Hematopoietic multipotent progenitor cell treated with erythropoietin and hydrocortisone succinate and interleukin-3 and kit ligand, for 4 days (in vitro differentiated cells): Measurements from ENCODE around the gene ZBTB40.

Experiments used
- DNase-seq: peaks from one replicate; pipeline ENCODE4 v3.0.0-alpha.2; 2015

The ZBTB40 gene

GRCh38 chr1:22534951-22535350, 83.3 kb downstream of the ZBTB40 start:
- no peak for DNase-seq

GRCh38 chr1:22535399-22535798, 83.7 kb downstream of the ZBTB40 start:
- DNase-seq = no peak

GRCh38 chr1:22536506-22536905, 84.9 kb downstream of the ZBTB40 start:
- DNase-seq = no peak

- DNase-seq = peak; percentile 26
Measured at GRCh38 chr1:22537441-22538139, 85.9 kb downstream of the ZBTB40 start.

GRCh38 chr1:22539510-22540118, 88.0 kb downstream of the ZBTB40 start:
- no peak for DNase-seq

- DNase-seq = no peak
Measured at GRCh38 chr1:22540337-22540736, 88.7 kb downstream of the ZBTB40 start.

GRCh38 chr1:22542886-22543285, 91.2 kb downstream of the ZBTB40 start:
- DNase-seq = no peak

GRCh38 chr1:22543679-22544078, 92.0 kb downstream of the ZBTB40 start:
- no peak for DNase-seq

- no peak for DNase-seq
Measured at GRCh38 chr1:22544606-22545005, 93.0 kb downstream of the ZBTB40 start.

GRCh38 chr1:22545141-22545540, 93.5 kb downstream of the ZBTB40 start:
- DNase-seq = no peak

- no peak for DNase-seq
Measured at GRCh38 chr1:22547186-22547817, 95.7 kb downstream of the ZBTB40 start.

- DNase-seq = no peak
Measured at GRCh38 chr1:22547818-22548462, 96.3 kb downstream of the ZBTB40 start.

- DNase-seq = no peak
Measured at GRCh38 chr1:22550021-22550420, 98.4 kb downstream of the ZBTB40 start.

- no peak for DNase-seq
Measured at GRCh38 chr1:22551591-22551990, 99.9 kb downstream of the ZBTB40 start.

GRCh38 chr1:22552021-22552420, 100.4 kb downstream of the ZBTB40 start:
- DNase-seq = no peak

- DNase-seq = no peak
Measured at GRCh38 chr1:22553104-22553880, 101.6 kb downstream of the ZBTB40 start.

- DNase-seq = peak; percentile 26
Measured at GRCh38 chr1:22553991-22554522, 102.4 kb downstream of the ZBTB40 start.

- DNase-seq = no peak
Measured at GRCh38 chr1:22555371-22555656, 103.7 kb downstream of the ZBTB40 start.

- no peak for DNase-seq
Measured at GRCh38 chr1:22556391-22557104, 104.9 kb downstream of the ZBTB40 start.

GRCh38 chr1:22557341-22557950, 105.8 kb downstream of the ZBTB40 start:
- DNase-seq = no peak
